ENCODE results near the gene EYS.
"Not testable (repeated sequence)": the region's sequence is repeated elsewhere in the genome, so short reads cannot be mapped to it uniquely, and the experiment has no call there.

Gene EYS

GRCh38 chr6:63953336-63954021 lies 1753.5 kb downstream of the EYS start:
- DNase-seq (ENCODE audit: low spot score), result not testable (repeated sequence)

GRCh38 chr6:63947792-63948529 lies 1759.1 kb downstream of the EYS start:
- DNase-seq (ENCODE audit: low spot score), result no peak

- DNase-seq (ENCODE audit: low spot score), result no peak
These were observed 1761.0 kb downstream of the EYS start for GRCh38 chr6:63945987-63946386.

GRCh38 chr6:63943826-63944225 lies 1763.2 kb downstream of the EYS start:
- DNase-seq (ENCODE audit: low spot score), result no peak

- no peak for DNase-seq (ENCODE audit: low spot score)
These were observed 1765.1 kb downstream of the EYS start for GRCh38 chr6:63941747-63942470.

GRCh38 chr6:63940056-63940455 lies 1767.0 kb downstream of the EYS start:
- DNase-seq (ENCODE audit: low spot score), result no peak

- no peak for DNase-seq (ENCODE audit: low spot score)
These were observed 1770.6 kb downstream of the EYS start for GRCh38 chr6:63936399-63936798.

GRCh38 chr6:63935732-63936131 lies 1771.3 kb downstream of the EYS start:
- DNase-seq (ENCODE audit: low spot score), result no peak

- DNase-seq (ENCODE audit: low spot score), result not testable (repeated sequence)
These were observed 1773.1 kb downstream of the EYS start for GRCh38 chr6:63933948-63934347.

GRCh38 chr6:63930848-63931247 lies 1776.2 kb downstream of the EYS start:
- DNase-seq (ENCODE audit: low spot score), result no peak

GRCh38 chr6:63929111-63929510 lies 1777.9 kb downstream of the EYS start:
- DNase-seq (ENCODE audit: low spot score), result no peak

- DNase-seq (ENCODE audit: low spot score), result no peak
These were observed 1778.4 kb downstream of the EYS start for GRCh38 chr6:63928613-63929012.

GRCh38 chr6:63926950-63927927 lies 1779.8 kb downstream of the EYS start:
- DNase-seq (ENCODE audit: low spot score), result no peak

- DNase-seq (ENCODE audit: low spot score), result no peak
These were observed 1780.7 kb downstream of the EYS start for GRCh38 chr6:63926258-63926780.

- DNase-seq (ENCODE audit: low spot score), result peak; percentile 13
These were observed 1783.8 kb downstream of the EYS start for GRCh38 chr6:63923139-63923739.

- DNase-seq (ENCODE audit: low spot score), result no peak
These were observed 1787.4 kb downstream of the EYS start for GRCh38 chr6:63919556-63920110.

GRCh38 chr6:63912887-63913286 lies 1794.1 kb downstream of the EYS start:
- no peak for DNase-seq (ENCODE audit: low spot score)

- DNase-seq (ENCODE audit: low spot score), result no peak
These were observed 1796.0 kb downstream of the EYS start for GRCh38 chr6:63910863-63911551.

- no peak for DNase-seq (ENCODE audit: low spot score)
These were observed 1802.3 kb downstream of the EYS start for GRCh38 chr6:63904650-63905248.

- no peak for DNase-seq (ENCODE audit: low spot score)
These were observed 1807.5 kb downstream of the EYS start for GRCh38 chr6:63899550-63899949.

All from putamen (tissue), 1 donor.